Gastrocnemius medialis (tissue), 4 donors: Measurements from ENCODE around the gene PPFIA1. TPM values are rescaled to one million over a fixed set of nuclear protein-coding genes. Genes with fewer than 3 reads are reported as not detected.
"Not testable (repeated sequence)": the region's sequence is repeated elsewhere in the genome, so short reads cannot be mapped to it uniquely, and the experiment has no call there.

ENCODE experiments used
- ATAC-seq, 2 donors: fragments of 150-250 bp; one replicate each; pipeline ENCODE4 v1.9.1; 2016
- DNase-seq, 2 donors: peaks; one replicate each; pipeline ENCODE4 v3.0.0-alpha.2; 2019
- H3K27ac ChIP-seq, 4 donors: fragments of 200-600 bp; sonication (generic); 1 replicate in 1 of 4; 2 replicates in 3 of 4; pipeline ENCODE4 v1.5.1; 2016 to 2018; ENCODE audit warnings: mild to moderate bottlenecking in 2 of 4, moderate library complexity in 1 of 4
- H3K27me3 ChIP-seq, 3 donors: fragments of 200-600 bp; sonication (generic) in 2 of 3; 1 replicate in 1 of 3; 2 replicates in 2 of 3; pipeline versions ENCODE4 v1.5.1 to v1.6.0; 2016 to 2019; ENCODE audit warnings: mild to moderate bottlenecking in 1 of 3, moderate library complexity in 1 of 3
- H3K36me3 ChIP-seq, 2 donors: fragments of 200-600 bp; sonication (generic) in 1 of 2; one replicate each; pipeline ENCODE4 v1.5.1; 2017 to 2018
- H3K4me1 ChIP-seq, 2 donors: fragments of 200-600 bp; sonication (generic) in 1 of 2; one replicate each; pipeline ENCODE4 v1.5.1; 2016 to 2017; ENCODE audit warnings: mild to moderate bottlenecking in 2 of 2
- H3K4me3 ChIP-seq, 4 donors: fragments of 200-600 bp; sonication (generic) in 3 of 4; 1 replicate in 1 of 4; 2 replicates in 3 of 4; pipeline ENCODE4 v1.5.1; 2016 to 2019; ENCODE audit warnings: mild to moderate bottlenecking in 2 of 4
- H3K9me3 ChIP-seq, 3 donors: fragments of 200-600 bp; sonication (generic) in 2 of 3; 1 replicate in 1 of 3; 2 replicates in 2 of 3; pipeline ENCODE4 v1.5.1; 2016 to 2019
- POLR2A ChIP-seq, 2 donors: fragments of 450-650 bp; IDR thresholded peaks; one replicate each; pipeline ENCODE4 v1.6.1; 2017; ENCODE audit warnings: antibody characterized with exemption in 2 of 2, mild to moderate bottlenecking in 2 of 2, moderate library complexity in 2 of 2
- in situ Hi-C, 4 donors: fragments of 200-750 bp; cut with MboI; loops; one replicate each; pipeline versions ENCODE4 v1.15.0 to v1.8.0; 2017; ENCODE audit warnings: low sequenced_read_pairs in 4 of 4
- intact Hi-C: fragments of 100-400 bp; cut with DNase I; formaldehyde crosslinking; loops from one replicate; pipeline ENCODE4 v1.15.1; 2023; ENCODE audit warnings: low total_unique reads
- total RNA-seq, 4 donors: library from RNA; depleted of rRNA; stranded (reverse); fragments of >200 nt; gene quantifications; one replicate each; pipeline versions ENCODE4 v1.1.0 to v1.2.3, GENCODE V29; 2016
- TF ChIP-seq, protein P1 (sequence below), 5 experiments: fragments of 450-650 bp in 3 of 5; fragments of 200-600 bp in 2 of 5; sonication (generic) in 2 of 5; IDR thresholded peaks in 4 of 5; conservative IDR thresholded peaks in 1 of 5; 1 replicate in 4 of 5; 2 replicates in 1 of 5; pipeline ENCODE4 v1.5.1; 2016 to 2019; ENCODE audit warnings: antibody characterized with exemption in 5 of 5, mild to moderate bottlenecking in 3 of 5, moderate library complexity in 3 of 5

The PPFIA1 gene
- total RNA-seq, 4 donors from 2014 or later = 36.3 to 90.6 (median 46.0) TPM

DNA sequence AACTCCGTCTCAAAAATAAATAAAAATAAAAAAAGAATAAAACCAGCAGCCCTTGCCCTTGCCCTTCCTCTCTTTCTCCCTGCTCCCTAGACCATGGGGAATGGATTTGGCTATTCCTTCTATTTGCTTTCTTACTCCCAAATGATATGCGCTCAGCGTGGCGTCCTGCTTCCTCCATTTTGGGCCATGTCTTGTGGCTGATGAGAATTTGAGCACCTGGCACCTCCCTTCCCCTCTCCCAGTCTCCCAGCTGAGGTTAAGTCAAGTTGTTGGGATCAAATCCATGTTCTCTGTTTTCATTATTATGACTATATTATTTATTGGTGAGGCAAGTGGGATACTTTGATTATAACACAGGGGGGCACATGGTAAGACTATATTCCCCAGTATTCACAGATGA lies 117.1 kb downstream of the PPFIA1 start:
- intact Hi-C loops (no loop called here), in situ Hi-C loops (no loop called here)
- TF ChIP-seq, protein P1, sequence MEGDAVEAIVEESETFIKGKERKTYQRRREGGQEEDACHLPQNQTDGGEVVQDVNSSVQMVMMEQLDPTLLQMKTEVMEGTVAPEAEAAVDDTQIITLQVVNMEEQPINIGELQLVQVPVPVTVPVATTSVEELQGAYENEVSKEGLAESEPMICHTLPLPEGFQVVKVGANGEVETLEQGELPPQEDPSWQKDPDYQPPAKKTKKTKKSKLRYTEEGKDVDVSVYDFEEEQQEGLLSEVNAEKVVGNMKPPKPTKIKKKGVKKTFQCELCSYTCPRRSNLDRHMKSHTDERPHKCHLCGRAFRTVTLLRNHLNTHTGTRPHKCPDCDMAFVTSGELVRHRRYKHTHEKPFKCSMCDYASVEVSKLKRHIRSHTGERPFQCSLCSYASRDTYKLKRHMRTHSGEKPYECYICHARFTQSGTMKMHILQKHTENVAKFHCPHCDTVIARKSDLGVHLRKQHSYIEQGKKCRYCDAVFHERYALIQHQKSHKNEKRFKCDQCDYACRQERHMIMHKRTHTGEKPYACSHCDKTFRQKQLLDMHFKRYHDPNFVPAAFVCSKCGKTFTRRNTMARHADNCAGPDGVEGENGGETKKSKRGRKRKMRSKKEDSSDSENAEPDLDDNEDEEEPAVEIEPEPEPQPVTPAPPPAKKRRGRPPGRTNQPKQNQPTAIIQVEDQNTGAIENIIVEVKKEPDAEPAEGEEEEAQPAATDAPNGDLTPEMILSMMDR (IDR thresholded peaks at IDR 0.05 in 4 of 5, conservative IDR thresholded peaks at IDR 0.05 in 1 of 5) = no peak
- no peak for TF ChIP-seq POLR2A (IDR thresholded peaks at IDR 0.05)
- Histone ChIP-seq H3K36me3 (peaks cover 0 to 21% of the 10 kb centered on the region in 2 donors), H3K27ac (no peak overlapping the region), H3K4me1 (no peaks in the 10 kb centered on the region), H3K9me3 (no peaks in the 10 kb centered on the region), H3K27me3 (no peaks in the 10 kb centered on the region), H3K4me3 (no peak overlapping the region)
- no peak for ATAC-seq
- no peak for DNase-seq

DNA sequence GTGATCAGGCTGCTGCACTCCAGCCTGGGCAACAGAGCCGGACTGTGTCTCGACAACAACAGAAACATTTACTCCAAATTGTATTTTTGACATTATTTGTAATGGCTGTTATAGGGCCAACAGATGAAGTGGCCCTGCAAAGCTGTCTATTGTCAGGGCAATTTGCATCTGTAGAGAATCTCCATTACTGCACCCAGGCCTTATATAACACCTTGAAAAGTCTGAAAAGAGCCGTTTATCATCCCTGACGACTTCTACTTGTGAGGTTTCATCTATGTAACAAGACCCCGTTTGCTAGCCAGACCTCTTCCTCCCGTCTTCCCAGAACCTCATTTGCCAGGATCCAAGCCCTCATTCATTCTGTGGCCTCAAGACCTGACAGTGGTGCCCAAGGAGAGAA lies 118.7 kb downstream of the PPFIA1 start:
- intact Hi-C loops (no loop called here), in situ Hi-C loops (no loop called here)
- no peak overlapping the region for H3K27ac ChIP-seq
- TF ChIP-seq, protein P1 (IDR thresholded peaks at IDR 0.05 in 4 of 5, conservative IDR thresholded peaks at IDR 0.05 in 1 of 5) = no peak
- no peak for TF ChIP-seq POLR2A (IDR thresholded peaks at IDR 0.05)
- H3K4me1 ChIP-seq = no peaks in the 10 kb centered on the region
- H3K36me3 ChIP-seq = peaks cover 0 to 13% of the 10 kb centered on the region in 2 donors
- ATAC-seq (no peak), DNase-seq (no peak)
- no peaks in the 10 kb centered on the region for H3K27me3 ChIP-seq
- H3K9me3 ChIP-seq = no peaks in the 10 kb centered on the region
- H3K4me3 ChIP-seq = no peak overlapping the region

- H3K4me3 ChIP-seq, DNase-seq, H3K9me3 ChIP-seq, in situ Hi-C loops, H3K36me3 ChIP-seq, ATAC-seq, H3K27me3 ChIP-seq, H3K4me1 ChIP-seq, H3K27ac ChIP-seq, intact Hi-C loops: not testable (repeated sequence)
These were observed 120.4 kb downstream of the PPFIA1 start for GRCh38 chr11:70390882-70391281.

- Histone ChIP-seq H3K27ac (no peak overlapping the region), H3K36me3 (no peaks in the 10 kb centered on the region), H3K9me3 (no peaks in the 10 kb centered on the region), H3K4me3 (no peak overlapping the region), H3K27me3 (no peaks in the 10 kb centered on the region), H3K4me1 (peaks cover 8 to 11% of the 10 kb centered on the region in 2 donors)
- intact Hi-C loops = no loop called here
- ATAC-seq = no peak
- in situ Hi-C loops = no loop called here
- TF ChIP-seq, protein P1 (IDR thresholded peaks at IDR 0.05 in 4 of 5, conservative IDR thresholded peaks at IDR 0.05 in 1 of 5) = no peak
- no peak for TF ChIP-seq POLR2A (IDR thresholded peaks at IDR 0.05)
- DNase-seq = no peak
These were observed 123.9 kb downstream of the PPFIA1 start for GRCh38 chr11:70394211-70394950.

GRCh38 chr11:70397336-70397982 lies 127.0 kb downstream of the PPFIA1 start:
- in situ Hi-C loops = no loop called here

More at GRCh38 chr11:70397336-70397982, 127.0 kb downstream of the PPFIA1 start:
- intact Hi-C loops = loop anchor here (5.0 kb wide), 2 partner anchors 125 to 1555 kb away; partner anchors contain the start of genes CPT1A and PPFIA1
- ATAC-seq (no peak), DNase-seq (peak in 1 of 2 donors; percentile 19)
- Histone ChIP-seq H3K27ac (peak overlapping the region; percentile 90 to 97 (median 95)), H3K36me3 (no peaks in the 10 kb centered on the region), H3K4me1 (peaks cover 24 to 25% of the 10 kb centered on the region in 2 donors), H3K9me3 (no peaks in the 10 kb centered on the region), H3K4me3 (peak overlapping the region; percentile 78 to 99 (median 89)), H3K27me3 (no peaks in the 10 kb centered on the region)
- no peak for TF ChIP-seq POLR2A (IDR thresholded peaks at IDR 0.05)
- TF ChIP-seq, protein P1 (IDR thresholded peaks at IDR 0.05 in 4 of 5, conservative IDR thresholded peaks at IDR 0.05 in 1 of 5) = no peak
